ENCODE data around the gene ZBED3.
"Not testable (repeated sequence)": the region's sequence is repeated elsewhere in the genome, so short reads cannot be mapped to it uniquely, and the experiment has no call there.

ZBED3 gene, protein sequence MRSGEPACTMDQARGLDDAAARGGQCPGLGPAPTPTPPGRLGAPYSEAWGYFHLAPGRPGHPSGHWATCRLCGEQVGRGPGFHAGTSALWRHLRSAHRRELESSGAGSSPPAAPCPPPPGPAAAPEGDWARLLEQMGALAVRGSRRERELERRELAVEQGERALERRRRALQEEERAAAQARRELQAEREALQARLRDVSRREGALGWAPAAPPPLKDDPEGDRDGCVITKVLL

DNA sequence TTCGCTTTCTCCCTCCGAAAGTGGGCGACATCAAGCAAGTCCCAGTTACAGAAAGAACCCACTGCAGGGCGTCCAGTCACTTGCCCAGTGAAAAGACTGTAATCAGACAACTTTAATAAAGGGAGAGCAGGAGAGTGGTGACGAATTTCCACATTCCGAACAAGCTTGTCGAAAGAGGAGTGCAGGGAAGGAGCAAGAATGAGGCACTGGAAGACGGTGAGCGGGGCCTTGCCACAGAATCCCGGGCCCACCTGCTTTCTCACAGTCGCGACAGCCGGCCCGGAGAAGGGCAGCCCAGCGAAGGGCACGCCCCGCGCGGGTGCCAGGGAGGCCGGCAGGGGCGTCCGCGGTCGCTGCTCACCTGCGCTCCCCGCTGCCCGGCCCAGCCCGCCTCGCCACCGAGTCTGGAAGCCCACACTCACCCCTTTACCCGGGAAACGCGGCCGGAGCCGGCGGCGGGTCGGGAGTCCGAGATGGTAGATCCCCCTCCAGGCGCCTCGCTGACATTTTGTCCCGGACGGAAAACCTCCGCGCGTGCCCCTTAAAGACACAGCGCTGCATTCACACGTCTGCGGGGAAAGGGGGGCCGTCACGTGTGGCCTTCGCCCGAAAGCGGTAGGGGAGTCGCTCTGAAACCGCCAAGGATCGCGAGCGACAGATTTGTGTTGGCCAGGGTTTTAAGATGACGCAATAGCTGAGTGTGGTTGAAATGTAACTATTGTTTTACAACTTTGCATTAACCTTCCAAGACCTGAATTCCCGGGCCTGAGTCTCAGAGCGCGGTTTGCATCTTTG lies at the start of gene ZBED3:
Gene ZBED3, minus strand, starts transcription at position 597 of the 795 bp plus-strand sequence. CDS start 9,407 bp downstream, outside the sequence.
- peak; percentile 52 for DNase-seq (ENCODE audit: low spot score)

DNA sequence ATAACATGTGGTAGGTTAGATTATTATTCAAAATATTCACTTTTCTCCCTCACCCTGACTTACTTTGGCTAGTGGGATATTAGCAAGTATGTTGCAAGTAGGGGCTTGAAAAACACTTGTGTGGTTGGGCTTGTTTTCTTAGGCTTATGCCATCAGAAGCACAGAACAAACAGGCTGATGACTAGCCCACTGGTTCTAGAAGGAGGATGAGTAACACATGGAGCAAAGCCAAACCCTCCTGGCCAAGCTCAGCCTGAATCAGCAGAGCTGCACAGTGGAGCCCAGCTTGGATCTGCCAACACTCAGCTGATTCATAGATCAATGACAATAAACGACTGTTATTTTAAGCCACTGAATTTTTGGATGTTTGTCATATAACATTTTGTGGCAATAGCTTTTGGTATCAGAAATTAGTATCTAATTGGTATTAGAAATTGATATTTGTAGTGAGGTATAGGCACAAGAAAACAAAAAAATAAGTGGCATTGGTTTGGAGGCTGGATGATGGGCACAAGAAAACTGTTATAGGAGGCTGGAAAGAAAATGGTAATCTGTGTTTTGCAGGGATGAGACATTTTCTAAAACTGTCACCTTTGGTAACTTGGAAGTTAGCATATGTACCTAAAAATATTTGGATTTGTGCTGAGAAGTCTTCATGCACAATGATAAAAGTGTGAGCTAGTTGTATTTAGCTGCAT lies 46.1 kb upstream of the ZBED3 start:
- DNase-seq (ENCODE audit: low spot score): peak; percentile 96

DNA sequence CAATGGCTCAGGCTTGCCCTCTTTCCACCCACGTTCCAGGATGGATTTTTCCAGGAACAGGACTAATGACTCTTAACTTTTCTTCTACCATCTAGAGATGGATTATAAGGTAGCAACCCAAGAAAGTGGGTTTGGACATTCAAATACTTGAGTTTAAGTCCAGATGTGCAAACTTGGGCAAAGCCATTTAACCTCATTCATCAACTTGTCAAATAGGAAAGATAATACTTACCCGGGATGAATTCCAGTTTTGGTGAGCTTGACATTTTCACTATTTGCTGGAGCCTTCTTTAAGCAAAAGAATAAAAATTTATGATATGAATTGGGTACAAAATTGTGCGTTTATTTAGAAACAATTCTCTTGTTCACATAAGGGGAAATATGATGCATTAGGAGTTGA lies 44.3 kb upstream of the ZBED3 start:
- no peak for DNase-seq (ENCODE audit: low spot score)

DNA sequence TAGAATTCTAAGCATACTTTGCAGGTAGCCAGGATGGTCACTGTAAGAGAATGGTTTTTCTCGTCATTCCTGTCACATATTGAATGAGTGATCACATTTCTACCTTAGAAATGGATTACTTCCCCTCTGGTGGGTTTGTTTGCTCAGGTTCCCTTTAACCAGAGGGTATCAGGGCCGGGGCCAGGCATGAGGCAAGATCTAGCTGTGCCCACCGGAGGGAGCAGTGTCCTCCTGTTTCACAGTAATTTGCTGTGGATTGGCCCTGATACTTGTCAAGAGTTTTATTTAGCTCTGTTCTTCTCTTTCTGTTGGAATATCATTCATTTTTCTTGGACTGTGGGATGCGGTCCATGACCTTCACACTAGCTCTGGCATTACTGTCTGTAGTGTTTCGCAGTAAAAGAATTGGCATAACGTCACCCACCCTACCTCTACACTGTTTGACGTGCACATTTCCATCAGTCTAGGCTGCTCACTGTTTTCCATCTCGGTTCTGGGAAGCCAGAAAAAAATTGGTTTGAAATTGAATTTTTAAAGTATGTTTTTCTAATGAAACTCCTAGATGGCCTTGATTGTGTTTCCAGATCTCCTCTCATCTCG lies 42.4 kb upstream of the ZBED3 start:
- DNase-seq (ENCODE audit: low spot score): no peak

DNA sequence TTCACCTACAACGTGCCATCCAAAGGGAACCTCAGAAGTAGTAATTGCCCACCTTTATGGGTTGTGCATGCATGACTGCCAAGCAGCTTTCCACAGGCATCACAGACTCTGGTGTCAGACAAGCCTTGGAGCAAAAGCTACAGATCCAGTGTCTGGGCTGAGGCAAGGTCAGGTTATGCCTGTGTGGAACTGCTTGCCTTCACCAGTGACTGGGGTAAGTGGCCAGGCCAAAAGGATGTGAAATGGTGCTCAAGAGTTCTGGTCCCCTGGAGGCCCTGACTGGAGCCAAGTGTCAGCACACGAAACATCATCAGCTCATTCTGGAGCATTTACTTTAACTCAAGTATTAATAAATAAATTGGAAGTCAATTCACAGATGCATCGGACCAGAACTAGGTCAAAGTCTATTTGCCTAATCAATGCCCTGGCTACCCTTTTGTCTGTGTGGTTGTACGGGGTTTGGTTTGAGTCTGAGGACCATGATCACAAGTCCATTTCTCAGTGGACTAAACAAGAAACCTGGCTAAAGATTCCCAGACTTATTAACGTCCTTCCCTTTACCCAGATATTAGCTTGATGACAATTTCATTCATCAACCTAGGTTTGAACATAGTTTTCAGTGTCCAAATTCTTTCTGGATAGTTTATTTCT lies 41.5 kb upstream of the ZBED3 start:
- no peak for DNase-seq (ENCODE audit: low spot score)

DNA sequence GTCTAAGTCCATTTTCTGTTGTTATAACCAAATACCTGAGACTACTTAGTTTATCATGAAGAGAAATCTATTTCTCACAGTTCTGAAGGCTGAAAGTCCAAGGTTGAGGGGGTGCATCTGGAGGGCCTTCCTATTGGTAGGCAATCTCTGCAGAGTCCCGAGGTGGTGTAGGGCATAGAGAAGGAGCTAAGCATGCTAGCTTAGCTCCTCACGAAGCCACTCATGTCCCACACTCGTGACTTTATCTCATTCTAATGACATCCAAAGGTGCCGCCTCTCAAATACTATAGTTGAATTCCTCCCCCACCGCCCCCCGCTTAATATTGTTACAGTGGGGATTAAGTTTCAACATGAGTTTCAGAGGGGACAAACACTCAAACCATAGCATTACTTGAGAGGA lies 36.0 kb upstream of the ZBED3 start:
- no peak for DNase-seq (ENCODE audit: low spot score)

DNA sequence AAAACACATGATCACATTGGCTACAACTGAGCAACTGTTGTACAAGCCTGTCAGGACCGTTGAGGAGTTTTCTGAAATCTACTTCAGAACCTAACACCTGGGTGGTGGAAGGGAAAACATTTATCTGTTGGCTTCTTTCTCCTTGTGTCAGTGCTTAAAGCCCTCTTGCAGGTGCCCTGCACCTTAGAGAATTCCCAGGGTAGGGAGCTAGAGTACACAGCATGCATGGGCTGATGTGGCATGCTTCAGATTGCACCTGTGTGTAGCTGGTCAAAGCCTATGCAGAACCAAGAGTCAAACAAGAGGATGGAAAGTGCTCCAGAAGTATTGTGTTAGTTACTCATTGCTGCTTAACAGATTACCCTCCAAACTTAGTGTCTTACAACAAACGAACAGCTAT lies 33.6 kb upstream of the ZBED3 start:
- no peak for DNase-seq (ENCODE audit: low spot score)

DNA sequence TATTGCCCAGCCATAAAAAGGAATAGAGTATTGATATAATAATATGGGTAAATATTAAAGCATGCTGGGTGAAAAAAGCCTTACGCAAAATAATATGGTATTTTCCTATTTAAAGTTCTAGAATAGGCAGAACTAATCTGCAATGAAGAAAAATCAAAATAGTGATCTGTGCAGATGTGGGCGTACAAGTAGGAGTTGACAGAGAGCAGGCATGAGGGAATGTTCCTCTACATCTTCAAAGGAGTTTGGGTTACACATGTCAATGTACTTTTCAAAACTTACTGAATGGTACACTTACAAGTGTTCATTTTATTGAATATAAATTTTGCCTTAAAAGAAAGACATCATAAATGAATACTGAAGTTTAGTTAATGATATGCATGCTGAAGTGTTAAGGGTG lies 33.0 kb upstream of the ZBED3 start:
- no peak for DNase-seq (ENCODE audit: low spot score)

DNA sequence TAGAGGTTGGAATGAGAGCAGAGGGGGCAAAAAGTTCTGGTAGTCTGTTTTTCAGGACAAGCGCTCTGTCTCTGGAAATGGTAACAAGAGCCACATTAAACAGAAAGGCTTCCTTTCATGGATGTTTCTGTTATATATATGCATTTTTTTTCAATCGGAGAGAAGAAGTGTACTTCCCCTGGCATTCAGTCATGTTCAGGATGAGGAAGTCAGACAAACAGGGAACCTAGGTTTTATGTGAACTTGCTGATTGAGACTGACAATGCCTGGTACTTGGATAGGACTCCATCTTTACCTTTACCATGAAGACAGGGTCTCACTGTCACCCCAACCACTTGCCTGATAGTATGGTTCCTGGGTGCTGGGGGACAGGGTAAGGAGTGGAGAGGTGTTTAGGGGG lies 30.1 kb upstream of the ZBED3 start:
- no peak for DNase-seq (ENCODE audit: low spot score)

DNA sequence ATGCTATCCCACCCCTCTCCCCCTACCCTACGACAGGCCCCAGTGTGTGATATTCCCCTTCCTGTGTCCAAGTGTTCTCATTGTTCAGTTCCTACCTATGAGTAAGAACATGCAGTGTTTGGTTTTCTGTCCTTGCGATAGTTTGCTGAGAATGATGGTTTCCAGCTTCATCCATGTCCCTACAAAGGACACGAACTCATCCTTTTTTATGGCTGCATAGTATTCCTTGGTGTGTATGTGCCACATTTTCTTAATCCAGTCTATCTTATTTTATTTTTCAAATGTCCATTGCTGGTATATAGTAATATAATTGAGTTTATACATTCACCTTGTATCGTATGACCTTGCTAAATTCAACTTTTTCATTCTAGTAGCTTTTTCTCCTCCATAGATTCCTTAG lies 19.9 kb upstream of the ZBED3 start:
- DNase-seq (ENCODE audit: low spot score): not testable (repeated sequence)

DNA sequence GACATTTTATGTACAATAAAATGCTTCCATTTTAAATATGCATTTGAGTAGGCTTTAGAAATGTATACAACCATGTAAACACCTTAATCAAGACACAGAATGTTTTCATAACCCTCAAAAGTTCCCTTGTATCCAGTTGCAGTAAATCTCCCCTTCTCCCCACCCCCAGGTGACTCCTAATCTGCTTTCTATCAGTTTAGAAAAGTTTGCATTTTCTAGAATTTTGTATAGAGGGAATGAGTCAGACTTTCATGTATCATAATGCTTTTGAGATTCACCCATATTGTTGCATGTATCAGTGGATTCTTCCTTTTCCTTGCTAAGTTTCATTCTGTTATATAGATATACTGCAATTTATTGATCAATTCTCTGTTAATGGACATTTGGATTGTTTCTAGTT lies 17.7 kb upstream of the ZBED3 start:
- no peak for DNase-seq (ENCODE audit: low spot score)

DNA sequence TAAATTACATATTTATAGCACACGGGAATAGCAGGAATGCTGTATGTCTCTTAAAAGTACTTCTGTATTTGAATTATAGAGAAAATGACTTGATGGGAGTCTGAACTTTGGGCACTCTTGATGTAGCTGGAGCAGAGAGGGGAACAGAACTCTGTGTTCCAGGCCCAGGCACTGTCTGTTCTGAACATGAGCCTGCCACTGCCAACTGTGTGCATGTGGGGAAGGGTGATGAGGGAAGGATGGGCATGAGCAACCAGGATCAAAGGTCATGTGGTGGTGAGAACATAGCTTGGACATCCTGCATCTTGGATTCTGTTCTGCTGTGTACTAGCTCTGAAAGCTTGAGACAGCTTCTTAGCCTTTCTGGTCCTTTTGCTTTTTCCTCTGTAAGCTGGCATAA lies 16.4 kb upstream of the ZBED3 start:
- no peak for DNase-seq (ENCODE audit: low spot score)

DNA sequence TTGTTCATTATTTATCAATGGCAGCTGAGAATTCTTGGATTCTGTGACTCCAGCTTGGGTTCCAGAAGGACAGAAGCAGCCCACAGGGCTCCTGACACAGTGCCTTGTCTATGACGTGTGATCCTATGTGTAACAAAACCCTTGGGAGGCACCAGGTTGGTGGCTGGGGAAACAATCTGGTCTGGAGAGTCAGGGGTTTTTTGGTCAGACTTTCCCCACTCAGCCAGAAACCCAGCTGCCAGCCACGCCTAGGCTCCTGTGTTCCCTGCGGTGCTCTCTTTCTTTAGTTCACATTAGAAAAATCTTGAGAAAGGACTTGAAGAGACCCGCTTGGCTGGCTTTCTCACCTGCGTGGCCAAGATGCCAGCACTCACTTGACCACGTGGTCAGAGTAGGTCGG lies 15.5 kb upstream of the ZBED3 start:
- no peak for DNase-seq (ENCODE audit: low spot score)

DNA sequence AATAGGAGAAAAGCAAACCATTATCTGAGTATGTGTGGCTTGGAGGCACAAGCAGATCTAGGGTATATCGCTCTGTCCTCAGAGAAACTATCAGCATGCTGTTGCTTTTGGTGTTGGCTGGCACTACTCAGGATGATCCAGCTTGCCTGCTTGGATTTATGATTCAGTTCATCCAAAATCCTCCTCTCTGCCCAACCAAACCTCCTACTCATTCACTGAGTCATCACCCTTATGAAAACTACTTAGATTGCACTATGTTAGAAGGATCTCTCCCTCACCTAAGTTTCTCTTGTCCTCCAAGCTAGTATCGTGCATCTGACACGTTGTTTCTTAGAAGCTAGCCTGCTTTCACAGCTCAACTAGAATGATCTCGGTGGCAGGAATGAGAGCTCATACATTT lies 14.2 kb upstream of the ZBED3 start:
- DNase-seq (ENCODE audit: low spot score): peak; percentile 66

DNA sequence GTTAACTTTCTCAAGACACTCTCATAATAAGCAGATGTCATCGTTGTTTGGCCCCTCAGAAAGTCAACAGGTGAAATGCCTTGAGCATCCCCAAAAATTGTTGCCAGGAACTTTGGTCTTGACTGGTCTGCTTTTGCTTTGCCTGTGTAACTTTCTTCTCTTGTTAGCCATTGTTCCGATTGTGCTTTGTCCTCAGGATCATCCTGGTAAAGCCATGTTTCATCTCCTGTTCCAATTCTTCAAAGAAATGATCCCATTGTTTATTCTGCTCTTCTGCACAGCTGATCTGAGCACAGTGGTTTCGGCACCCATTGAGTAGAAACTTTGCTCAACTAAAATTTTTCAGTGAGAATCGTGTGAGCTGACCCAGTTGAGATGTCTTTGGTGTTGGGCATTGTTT lies 8.1 kb upstream of the ZBED3 start:
- DNase-seq (ENCODE audit: low spot score): no peak

DNA sequence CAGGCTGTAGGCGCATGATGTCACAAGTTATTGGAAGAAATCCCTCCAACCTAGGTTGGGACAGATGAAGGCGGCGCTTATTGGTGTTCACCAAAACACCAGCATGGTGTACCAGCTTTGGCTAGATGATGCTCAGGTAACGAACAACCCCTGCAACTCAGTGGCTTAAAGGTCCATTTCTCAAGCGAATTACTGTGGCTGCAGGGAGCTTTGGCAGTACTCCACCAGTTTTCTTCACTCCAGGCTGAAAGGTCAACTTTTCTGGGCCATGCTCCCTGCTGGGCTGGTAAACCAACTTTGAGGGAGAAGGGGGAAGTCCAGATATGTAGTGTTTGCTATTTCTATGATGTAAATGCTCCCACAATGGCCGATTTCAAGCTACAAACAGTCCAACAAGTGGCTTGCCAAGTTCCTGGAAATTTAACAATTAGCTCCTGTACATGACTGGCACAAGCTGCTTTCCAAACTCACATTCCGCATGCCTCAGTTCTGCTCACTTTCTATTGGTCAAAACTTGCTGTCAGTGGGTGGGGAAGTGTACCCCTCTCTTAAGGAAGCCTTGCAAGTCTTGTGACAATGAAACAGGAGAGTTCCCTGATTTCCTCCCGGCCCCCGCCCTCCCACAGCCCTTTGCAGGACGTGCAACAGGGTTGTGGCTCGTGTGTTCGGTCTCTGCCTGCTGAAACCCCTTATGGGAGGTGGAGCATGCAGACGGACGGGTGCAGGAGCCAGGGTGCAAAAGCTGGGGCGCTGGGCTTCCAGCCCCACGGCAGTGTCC lies 588 bp upstream of the ZBED3 start:
- no peak for DNase-seq (ENCODE audit: low spot score)

DNA sequence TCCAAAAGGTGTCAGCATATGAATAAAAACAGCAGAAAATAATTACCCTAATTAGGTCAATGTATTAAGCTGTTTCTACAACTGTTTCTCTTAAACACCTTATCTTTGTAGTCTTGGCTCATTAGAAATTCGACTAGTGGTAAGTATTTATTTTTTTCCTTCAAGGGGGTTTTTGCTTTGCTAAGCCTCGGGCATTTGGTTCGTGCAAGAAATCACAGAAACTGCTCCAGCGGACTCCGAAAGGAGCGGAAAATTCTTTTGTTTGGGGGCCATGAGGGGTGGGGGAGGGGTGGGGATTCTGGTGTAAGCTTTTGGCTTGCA lies 757 bp downstream of the ZBED3 start:
- no peak for DNase-seq (ENCODE audit: low spot score)

DNA sequence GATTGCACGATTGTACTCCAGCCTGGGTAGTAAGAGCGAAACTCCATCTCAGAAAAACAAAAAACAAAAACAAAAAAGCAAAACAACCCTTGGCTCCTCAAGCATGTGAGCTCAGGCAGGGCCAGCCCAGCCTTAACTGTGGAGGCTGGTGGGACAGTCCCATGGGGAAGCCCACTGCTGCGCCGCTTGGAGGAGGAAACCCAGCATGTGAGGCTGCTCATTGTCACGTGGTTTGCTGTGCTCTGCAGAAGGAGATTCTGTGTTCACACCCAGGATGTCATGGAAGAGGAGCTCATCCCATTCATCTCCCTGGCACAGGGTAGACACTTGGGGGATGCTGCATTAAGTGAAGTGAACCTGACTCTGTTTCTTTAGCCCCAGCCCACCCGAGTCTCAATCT lies 4.0 kb downstream of the ZBED3 start:
- no peak for DNase-seq (ENCODE audit: low spot score)

DNA sequence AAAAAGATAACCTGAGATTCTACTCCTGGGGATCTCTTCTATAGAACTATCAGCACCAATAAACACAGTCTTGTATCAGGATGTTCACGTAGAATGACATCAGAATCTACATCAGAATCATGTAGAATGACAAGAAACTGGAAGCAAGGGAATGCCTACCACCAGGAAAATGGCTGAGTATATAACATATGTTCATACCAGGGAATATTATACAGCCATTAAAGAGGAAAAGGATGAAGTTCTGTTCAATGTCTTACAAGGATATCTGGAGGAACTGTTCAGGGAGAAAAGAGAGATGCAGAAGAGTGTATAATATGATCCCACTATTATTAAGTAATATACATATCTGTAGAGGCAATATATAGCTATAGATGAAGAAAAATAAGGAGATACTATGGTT lies 4.8 kb downstream of the ZBED3 start:
- no peak for DNase-seq (ENCODE audit: low spot score)

DNA sequence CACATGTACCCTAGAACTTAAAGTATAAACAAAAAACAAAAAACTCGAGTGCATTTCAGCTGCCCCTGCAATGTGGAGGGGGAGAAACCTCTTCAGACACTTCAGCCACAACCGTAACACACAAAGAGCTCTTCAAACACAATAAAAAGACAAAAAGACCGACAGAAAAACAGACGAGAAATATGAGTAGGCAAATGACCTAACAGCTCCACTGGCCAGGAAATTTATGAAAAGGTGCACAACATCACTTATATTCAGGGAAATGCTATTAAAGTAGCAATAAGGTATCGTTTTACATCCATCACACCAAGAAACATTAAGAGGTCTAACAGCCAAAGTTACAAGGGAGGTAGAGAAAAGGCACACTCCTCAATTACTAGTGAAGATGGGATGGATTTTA lies 6.2 kb downstream of the ZBED3 start:
- DNase-seq (ENCODE audit: low spot score): no peak

DNA sequence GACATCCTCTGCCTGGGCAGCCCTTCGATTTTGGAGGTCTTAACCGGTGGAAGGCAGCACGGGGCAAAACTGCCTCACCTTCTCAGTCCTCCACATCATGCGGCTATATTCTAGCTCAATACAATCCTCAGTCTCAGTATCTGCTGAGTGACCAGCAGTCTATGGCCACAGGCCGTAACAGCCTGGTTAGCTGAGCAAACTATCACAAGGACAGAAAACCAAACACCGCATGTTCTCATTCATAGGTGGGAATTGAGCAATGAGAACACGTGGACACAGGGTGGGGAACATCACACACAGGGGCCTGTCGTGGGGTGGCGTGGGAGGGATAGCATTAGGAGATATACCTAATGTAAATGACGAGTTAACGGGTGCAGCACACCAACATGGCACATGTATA lies 6.6 kb downstream of the ZBED3 start:
- not testable (repeated sequence) for DNase-seq (ENCODE audit: low spot score)

DNA sequence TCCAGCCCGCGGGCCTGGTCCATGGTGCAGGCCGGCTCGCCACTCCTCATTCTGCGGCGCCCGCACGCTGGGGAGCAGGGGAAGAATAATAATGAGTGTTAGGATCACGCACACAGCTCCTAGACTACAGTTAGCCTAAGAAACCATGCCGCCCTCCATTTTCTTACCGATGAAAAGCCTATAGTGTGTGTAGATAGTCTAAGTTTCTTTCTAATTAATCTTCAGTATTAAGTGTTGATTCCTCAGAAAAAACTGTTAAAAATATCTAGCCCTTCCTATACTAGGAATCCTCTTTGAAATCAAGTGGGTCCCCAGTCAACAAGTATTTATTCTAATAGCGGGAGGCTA lies 9.3 kb downstream of the ZBED3 start:
- no peak for DNase-seq (ENCODE audit: low spot score)

All from AG08395 (cell line).